K562 (cell line): ENCODE data around the gene HMG20B. TPM values are rescaled to one million over a fixed set of nuclear protein-coding genes. Genes with fewer than 3 reads are reported as not detected.

Experiments
- ARID2 ChIP-seq: fragments of 450-650 bp; IDR thresholded peaks from 2 replicates; pipeline ENCODE4 v1.6.1; 2017; ENCODE audit warnings: antibody characterized with exemption, mild to moderate bottlenecking
- CBFA2T2 ChIP-seq: fragments of 450-650 bp; conservative IDR thresholded peaks from 2 replicates; pipeline ENCODE4 v1.6.1; 2017; ENCODE audit warnings: mild to moderate bottlenecking
- CBFA2T3 ChIP-seq: fragments of 450-650 bp; IDR thresholded peaks from 2 replicates; pipeline ENCODE4 v1.6.1; 2017
- CSDE1 ChIP-seq, 2 experiments: fragments of 450-650 bp; IDR thresholded peaks; 2 replicates each; pipeline ENCODE4 v1.6.1; 2016; ENCODE audit warnings: mild to moderate bottlenecking in 1 of 2
- FOXJ2 ChIP-seq: fragments of 200-800 bp; sonication (Bioruptor generic); IDR thresholded peaks from 2 replicates; pipeline ENCODE4 v1.6.1; 2016; ENCODE audit warnings: missing genetic modification characterization, missing compliant biosample characterization
- GATA2 ChIP-seq: sonication (generic); formaldehyde crosslinking; IDR thresholded peaks from 2 replicates; pipeline ENCODE4 v1.4.0; 2020; ENCODE audit warnings: mild to moderate bottlenecking, missing genetic modification reagents
- GATAD2B ChIP-seq: fragments of 450-650 bp; IDR thresholded peaks from 2 replicates; pipeline ENCODE4 v1.6.1; 2017; ENCODE audit warnings: mild to moderate bottlenecking, borderline replicate concordance
- HDAC2 ChIP-seq: fragments of 450-650 bp; IDR thresholded peaks from 2 replicates; pipeline ENCODE4 v1.6.1; 2016; ENCODE audit warnings: mild to moderate bottlenecking
- HDAC6 ChIP-seq: IDR thresholded peaks from 2 replicates; pipeline ENCODE4 v1.6.1; 2012; ENCODE audit warnings: low read depth, mild to moderate bottlenecking, control low read depth, inconsistent platforms, low read length, moderate library complexity
- HMBOX1 ChIP-seq: sonication (generic); IDR thresholded peaks from 2 replicates; pipeline ENCODE4 v1.6.1; 2016
- HMG20B ChIP-seq: fragments of 250-450 bp; sonication (Bioruptor Pico); IDR thresholded peaks from 2 replicates; pipeline ENCODE4 v1.5.0; 2021; ENCODE audit warnings: mild to moderate bottlenecking
- L3MBTL2 ChIP-seq: fragments of 450-650 bp; IDR thresholded peaks from 2 replicates; pipeline ENCODE4 v1.6.1; 2016; ENCODE audit warnings: mild to moderate bottlenecking, moderate library complexity
- MITF ChIP-seq: IDR thresholded peaks from 2 replicates; pipeline ENCODE4 v1.6.1; 2014; ENCODE audit warnings: antibody characterized with exemption
- NFIC ChIP-seq: fragments of 450-650 bp; IDR thresholded peaks from 2 replicates; pipeline ENCODE4 v1.6.1; 2017; ENCODE audit warnings: mild to moderate bottlenecking, inconsistent platforms
- NFIX ChIP-seq: fragments of 250-450 bp; sonication (Bioruptor Pico); IDR thresholded peaks from 2 replicates; pipeline ENCODE4 v1.4.0; 2020; ENCODE audit warnings: low read depth, mild to moderate bottlenecking, moderate library complexity
- NR2C2 ChIP-seq, 2 experiments: fragments of 200-800 bp in 1 of 2; sonication (Bioruptor generic) in 1 of 2; sonication (generic) in 1 of 2; formaldehyde crosslinking in 1 of 2; IDR thresholded peaks; 2 replicates each; pipeline versions ENCODE4 v1.6.1 to v1.8.0; 2016 to 2022; ENCODE audit warnings: mild to moderate bottlenecking in 1 of 2, missing compliant biosample characterization in 1 of 2, missing genetic modification characterization in 1 of 2, missing genetic modification reagents in 1 of 2
- NR4A1 ChIP-seq, 2 experiments: fragments of 250-450 bp in 1 of 2; fragments of 450-650 bp in 1 of 2; sonication (Bioruptor Pico) in 1 of 2; IDR thresholded peaks; 2 replicates each; pipeline versions ENCODE4 v1.4.0 to v1.6.1; 2016 to 2020; ENCODE audit warnings: mild to moderate bottlenecking in 2 of 2, missing compliant biosample characterization in 1 of 2, missing genetic modification characterization in 1 of 2, moderate library complexity in 1 of 2
- RUNX1 ChIP-seq: sonication (generic); IDR thresholded peaks from 2 replicates; pipeline ENCODE4 v1.6.1; 2016; ENCODE audit warnings: antibody characterized with exemption, low read depth
- SAFB ChIP-seq: fragments of 200-400 bp; formaldehyde crosslinking; IDR thresholded peaks from 2 replicates; pipeline ENCODE4 v1.6.1; 2017; ENCODE audit warnings: low read depth, low read length, borderline replicate concordance
- SP1 ChIP-seq: sonication (generic); formaldehyde crosslinking; IDR thresholded peaks from 2 replicates; pipeline ENCODE4 v1.8.1; 2022; ENCODE audit warnings: mild to moderate bottlenecking, missing genetic modification reagents
- STAG1 ChIP-seq: sonication (generic); formaldehyde crosslinking; IDR thresholded peaks from 2 replicates; pipeline ENCODE4 v1.5.0; 2020; ENCODE audit warnings: missing genetic modification reagents, borderline replicate concordance
- TBP ChIP-seq: optimal IDR thresholded peaks from 2 replicates; pipeline ENCODE3; 2011; ENCODE audit warnings: low read depth, low read length, improper control_type of control experiment
- ZNF12 ChIP-seq: sonication (generic); formaldehyde crosslinking; IDR thresholded peaks from 2 replicates; pipeline ENCODE4 v1.4.0; 2020; ENCODE audit warnings: mild to moderate bottlenecking, missing genetic modification reagents
- ZNF140 ChIP-seq: fragments of 250-450 bp; sonication (Bioruptor Pico); IDR thresholded peaks from 2 replicates; pipeline ENCODE4 v1.8.0; 2021; ENCODE audit warnings: moderate library complexity, mild to moderate bottlenecking, inconsistent platforms
- ZNF24 ChIP-seq: fragments of 450-650 bp; IDR thresholded peaks from 2 replicates; pipeline ENCODE4 v1.6.1; 2016
- ZNF644 ChIP-seq: fragments of 200-800 bp; sonication (Bioruptor generic); IDR thresholded peaks from 2 replicates; pipeline ENCODE4 v1.6.1; 2016; ENCODE audit warnings: low read depth, missing genetic modification characterization, missing compliant biosample characterization
- ZNF707 ChIP-seq: fragments of 250-450 bp; sonication (Bioruptor Pico); conservative IDR thresholded peaks from 2 replicates; pipeline ENCODE4 v1.8.0; 2022; ENCODE audit warnings: inconsistent platforms, mild to moderate bottlenecking, moderate library complexity
- polyA plus RNA-seq, 8 experiments: library from polyadenylated mRNA; depleted of rRNA in 4 of 8; stranded (reverse) in 5 of 8; unstranded in 3 of 8; fragments of >200 nt; fragmentation: Nextera tagmentation in 2 of 8; fragmentation: Illumina TruSeq in 1 of 8; extraction: Ambion mirVana in 2 of 8; extraction: Trizol in 1 of 8; gene quantifications; 2 replicates each; pipeline versions ENCODE4 v1.2.1 to v1.2.3, GENCODE V29; 2011 to 2014; ENCODE audit warnings: inconsistent platforms in 1 of 8, missing spikeins in 1 of 8
- total RNA-seq, 7 experiments: library from RNA; depleted of rRNA in 6 of 7; stranded (reverse); fragments of >200 nt in 6 of 7; fragmentation: Illumina TruSeq in 2 of 7; extraction: Trizol in 2 of 7; gene quantifications; 2 replicates each; pipeline versions ENCODE4 v1.2.1 to v1.2.3, GENCODE V29; 2011 to 2021; ENCODE audit warnings: low replicate concordance in 1 of 7
- TF ChIP-seq, protein P1 (sequence below): sonication (generic); formaldehyde crosslinking; IDR thresholded peaks from 2 replicates; pipeline ENCODE4 v1.8.0; 2022; ENCODE audit warnings: mild to moderate bottlenecking, low read depth, missing genetic modification reagents

Gene HMG20B
- total and polyA plus RNA-seq, 9 of the 15 experiments (the other 6 are each of a cell fraction or from before 2014, with no cell fraction given), result 0.35 to 172 (median 38.6) TPM

- TF ChIP-seq HMG20B (CRISPR knock-in tag), result no peak
- TF ChIP-seq ZNF707, result no peak
- TF ChIP-seq MITF, result no peak
- TF ChIP-seq L3MBTL2, result peak; percentile 99
- no peak for TF ChIP-seq CBFA2T2
- TF ChIP-seq ZNF140 (CRISPR knock-in tag), result no peak
- TF ChIP-seq RUNX1, result no peak
- no peak for TF ChIP-seq STAG1 (CRISPR knock-in tag)
- TF ChIP-seq SP1, result no peak
- TF ChIP-seq CSDE1 (IDR thresholded peaks at IDR 0.05), result no peak
- no peak for TF ChIP-seq ZNF644 (tag)
- no peak for TF ChIP-seq HDAC6
- no peak for TF ChIP-seq NFIX (CRISPR knock-in tag)
- no peak for TF ChIP-seq HMBOX1
- TF ChIP-seq ARID2, result no peak
- no peak for TF ChIP-seq GATA2
- no peak for TF ChIP-seq ZNF24
- no peak for TF ChIP-seq NR4A1 (CRISPR knock-in tag; IDR thresholded peaks at IDR 0.05)
- peak; percentile 82; the same call in 1 of the 2 replicates for TF ChIP-seq NR4A1 (tag; IDR thresholded peaks at IDR 0.05)
- no peak for TF ChIP-seq HDAC2
- TF ChIP-seq SAFB, result no peak
- TF ChIP-seq TBP, result peak; percentile 40
- TF ChIP-seq CBFA2T3, result no peak
- TF ChIP-seq GATAD2B, result 0 out of 2 replicates have a peak, but pooled peaks have one; percentile 27
- TF ChIP-seq, protein P1, sequence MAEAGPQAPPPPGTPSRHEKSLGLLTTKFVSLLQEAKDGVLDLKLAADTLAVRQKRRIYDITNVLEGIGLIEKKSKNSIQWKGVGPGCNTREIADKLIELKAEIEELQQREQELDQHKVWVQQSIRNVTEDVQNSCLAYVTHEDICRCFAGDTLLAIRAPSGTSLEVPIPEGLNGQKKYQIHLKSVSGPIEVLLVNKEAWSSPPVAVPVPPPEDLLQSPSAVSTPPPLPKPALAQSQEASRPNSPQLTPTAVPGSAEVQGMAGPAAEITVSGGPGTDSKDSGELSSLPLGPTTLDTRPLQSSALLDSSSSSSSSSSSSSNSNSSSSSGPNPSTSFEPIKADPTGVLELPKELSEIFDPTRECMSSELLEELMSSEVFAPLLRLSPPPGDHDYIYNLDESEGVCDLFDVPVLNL (CRISPR knock-in tag), result no peak
- TF ChIP-seq ZNF12 (CRISPR knock-in tag), result no peak
- peak; percentile 13; the same call in 1 of the 2 replicates for TF ChIP-seq NR2C2 (CRISPR knock-in tag; IDR thresholded peaks at IDR 0.05)
- TF ChIP-seq NR2C2 (tag; IDR thresholded peaks at IDR 0.05), result peak; percentile 28; the same call in 1 of the 2 replicates
- TF ChIP-seq FOXJ2 (tag), result no peak
- peak; percentile 10; the same call in 1 of the 2 replicates for TF ChIP-seq NFIC
Observed at GRCh38 chr19:3612901-3613741, 40.4 kb downstream of the HMG20B start (continued).
